ENCODE measurements around the gene DPP10.

DNA sequence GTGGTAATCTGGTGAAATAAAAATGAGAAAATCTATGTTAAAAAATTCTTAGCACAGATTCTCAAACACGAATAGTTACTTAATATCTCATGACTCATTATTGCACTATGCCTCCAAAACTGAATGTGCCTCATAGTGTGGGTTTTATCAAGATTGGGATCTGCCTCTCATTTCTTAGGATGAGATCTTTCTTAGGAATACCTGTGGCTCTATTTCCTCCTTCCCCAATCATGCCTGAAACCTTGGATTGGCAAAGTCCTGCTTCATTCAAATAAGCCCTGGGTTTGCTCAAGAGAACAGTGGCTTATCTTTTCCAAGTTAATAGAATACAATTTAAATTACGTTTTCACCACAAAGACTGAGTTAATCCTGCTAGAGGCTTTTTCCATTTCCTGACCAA lies 100.3 kb downstream of the DPP10 start:
- TF ChIP-seq CTCF (IDR thresholded peaks at IDR 0.05) (no peak), POLR2A (IDR thresholded peaks at IDR 0.05) (no peak)

Data from body of pancreas (tissue), 4 donors.